HG03097 (cell line): ENCODE data around the gene EPAS1.

ENCODE experiments used
- ATAC-seq: cut with Tn5 transposase; IDR thresholded peaks from one replicate; pipeline ENCODE4 v1.9.1; 2021; ENCODE audit not compliant: unreplicated experiment, low FRiP score

The EPAS1 gene

GRCh38 chr2:46299365-46300263 lies 2.4 kb downstream of the EPAS1 start:
- ATAC-seq, result no peak

GRCh38 chr2:46300406-46300832 lies 3.2 kb downstream of the EPAS1 start:
- ATAC-seq, result no peak

GRCh38 chr2:46302005-46302695 lies 4.9 kb downstream of the EPAS1 start:
- ATAC-seq, result no peak

- no peak for ATAC-seq
These were observed 6.0 kb downstream of the EPAS1 start for GRCh38 chr2:46303233-46303632.

- no peak for ATAC-seq
These were observed 6.6 kb downstream of the EPAS1 start for GRCh38 chr2:46303822-46304221.

- no peak for ATAC-seq
These were observed 7.4 kb downstream of the EPAS1 start for GRCh38 chr2:46304635-46305034.

GRCh38 chr2:46305187-46305586 lies 8.0 kb downstream of the EPAS1 start:
- no peak for ATAC-seq

GRCh38 chr2:46305767-46306166 lies 8.6 kb downstream of the EPAS1 start:
- ATAC-seq, result no peak

- ATAC-seq, result no peak
These were observed 9.1 kb downstream of the EPAS1 start for GRCh38 chr2:46306330-46306751.

GRCh38 chr2:46306988-46307655 lies 9.9 kb downstream of the EPAS1 start:
- no peak for ATAC-seq

GRCh38 chr2:46308081-46308480 lies 10.9 kb downstream of the EPAS1 start:
- no peak for ATAC-seq

GRCh38 chr2:46308629-46309028 lies 11.4 kb downstream of the EPAS1 start:
- no peak for ATAC-seq

GRCh38 chr2:46309052-46309953 lies 12.1 kb downstream of the EPAS1 start:
- no peak for ATAC-seq

GRCh38 chr2:46310446-46310845 lies 13.2 kb downstream of the EPAS1 start:
- no peak for ATAC-seq

- ATAC-seq, result no peak
These were observed 14.5 kb downstream of the EPAS1 start for GRCh38 chr2:46311651-46312223.

GRCh38 chr2:46313063-46313462 lies 15.9 kb downstream of the EPAS1 start:
- no peak for ATAC-seq

GRCh38 chr2:46314065-46314835 lies 17.0 kb downstream of the EPAS1 start:
- ATAC-seq, result no peak

- no peak for ATAC-seq
These were observed 18.1 kb downstream of the EPAS1 start for GRCh38 chr2:46315103-46315890.
